ES-I3 (cell line): ENCODE results near the gene CTTN.
"Not testable (repeated sequence)": the region's sequence is repeated elsewhere in the genome, so short reads cannot be mapped to it uniquely, and the experiment has no call there.

Experiments used
- H3K36me3 ChIP-seq: 2 replicates; pipeline ENCODE4 v1.6.1; 2013; ENCODE audit warnings: mild to moderate bottlenecking, low read length, control low read depth, moderate library complexity; ENCODE audit not compliant: insufficient read depth
- H3K4me1 ChIP-seq: 2 replicates; pipeline ENCODE4 v1.6.1; 2013; ENCODE audit warnings: mild to moderate bottlenecking, control low read depth, low read length; ENCODE audit not compliant: insufficient read depth
- H3K9ac ChIP-seq: 2 replicates; pipeline ENCODE4 v1.6.1; 2013; ENCODE audit warnings: low read depth, mild to moderate bottlenecking, low read length, moderate library complexity
- H3K9me3 ChIP-seq: 2 replicates; pipeline ENCODE4 v1.6.1; 2013; ENCODE audit warnings: mild to moderate bottlenecking, low read length, moderate library complexity; ENCODE audit not compliant: control insufficient read depth, insufficient read depth

Gene CTTN

DNA sequence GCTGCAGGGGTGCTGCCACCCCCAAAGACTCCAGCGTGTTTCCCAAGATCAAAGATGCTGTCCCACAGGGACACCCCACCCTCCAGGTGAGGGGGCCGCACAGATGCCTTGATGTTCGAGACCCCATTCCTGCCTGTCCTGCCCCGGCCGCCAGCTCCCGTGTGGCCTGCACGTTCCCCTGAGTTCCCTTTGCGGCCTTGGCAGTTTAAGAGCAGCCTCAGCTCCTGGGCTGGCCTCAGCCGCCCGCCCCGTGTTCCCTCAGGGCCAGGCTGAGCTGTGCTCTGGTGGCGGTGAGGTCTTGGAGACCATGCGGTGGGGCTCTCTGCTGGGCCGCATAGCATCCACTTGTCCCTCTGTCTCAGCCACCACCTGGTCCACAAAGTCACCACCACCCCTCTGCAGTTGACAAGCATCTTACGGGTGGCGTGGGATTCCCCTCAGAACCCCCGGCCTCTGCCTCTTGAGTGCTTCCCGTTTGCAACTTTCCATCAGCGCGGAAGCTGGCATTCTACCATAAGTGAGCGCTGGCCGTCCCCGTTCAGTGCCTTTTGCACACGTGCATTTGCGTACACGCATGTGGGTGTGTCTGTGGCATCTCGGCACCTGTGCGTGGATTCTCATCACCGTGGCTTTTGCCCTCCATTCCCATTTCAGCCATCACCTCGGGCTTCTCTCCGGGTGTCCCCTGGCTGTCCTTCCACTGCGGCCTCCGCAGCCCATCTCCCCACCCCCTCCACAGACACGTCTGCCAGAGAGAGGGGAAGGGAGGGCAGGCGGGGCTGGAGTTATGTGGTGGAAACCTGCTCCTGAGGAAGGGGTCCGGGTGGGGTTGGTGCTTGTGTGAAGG is 35.9 kb downstream of the CTTN start:
- Histone ChIP-seq H3K9me3 (no peaks in the 10 kb centered on the region), H3K4me1 (no peaks in the 10 kb centered on the region), H3K9ac (no peak overlapping the region), H3K36me3 (peaks cover 32% of the 10 kb centered on the region)

DNA sequence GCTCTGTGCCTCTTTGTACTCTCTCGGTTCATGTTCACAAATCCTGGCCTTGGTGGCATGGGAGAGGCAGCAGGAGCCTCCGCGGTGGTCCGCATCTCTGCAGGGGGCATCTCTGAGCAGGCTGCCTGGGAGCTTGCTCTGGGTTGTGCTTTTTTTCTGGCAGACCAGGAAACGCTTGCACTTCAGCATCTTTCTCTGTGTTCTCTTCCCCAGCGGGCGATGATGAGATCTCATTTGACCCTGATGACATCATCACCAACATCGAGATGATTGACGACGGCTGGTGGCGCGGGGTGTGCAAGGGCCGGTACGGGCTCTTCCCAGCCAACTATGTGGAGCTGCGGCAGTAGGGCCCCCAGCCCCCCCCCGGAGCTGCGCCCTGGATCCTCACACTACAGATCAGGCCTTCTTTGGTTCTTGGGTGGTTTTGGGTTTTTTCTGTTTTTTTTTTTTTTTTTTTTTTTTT is 36.5 kb downstream of the CTTN start:
- H3K36me3 ChIP-seq: peaks cover 31% of the 10 kb centered on the region

DNA sequence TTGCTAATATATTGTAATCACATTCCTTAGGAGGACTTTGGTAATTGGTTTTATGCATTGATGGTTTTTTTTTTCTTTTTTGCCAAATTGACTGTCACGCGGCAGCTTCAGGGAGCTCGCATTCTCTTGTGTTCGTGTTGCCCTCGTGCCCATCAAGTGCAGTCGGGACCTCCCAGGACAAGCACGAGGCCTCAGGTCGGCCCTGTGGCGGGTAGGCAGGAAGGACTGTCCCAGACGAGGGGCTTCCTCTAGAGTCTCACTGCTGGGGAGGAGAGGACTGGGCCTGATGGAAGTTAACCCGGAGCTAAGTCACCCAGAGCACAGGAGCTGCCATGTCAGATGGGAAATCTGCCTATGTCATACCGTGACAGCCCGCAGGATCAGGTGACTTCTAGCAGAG is 37.0 kb downstream of the CTTN start:
- H3K4me1 ChIP-seq: no peaks in the 10 kb centered on the region
- H3K36me3 ChIP-seq: peaks cover 31% of the 10 kb centered on the region
- no peak overlapping the region for H3K9ac ChIP-seq
- H3K9me3 ChIP-seq: no peaks in the 10 kb centered on the region

More for the DNA sequence above, 36.5 kb downstream of the CTTN start:
- Histone ChIP-seq H3K9me3 (no peaks in the 10 kb centered on the region), H3K4me1 (no peaks in the 10 kb centered on the region), H3K9ac (no peak overlapping the region)

DNA sequence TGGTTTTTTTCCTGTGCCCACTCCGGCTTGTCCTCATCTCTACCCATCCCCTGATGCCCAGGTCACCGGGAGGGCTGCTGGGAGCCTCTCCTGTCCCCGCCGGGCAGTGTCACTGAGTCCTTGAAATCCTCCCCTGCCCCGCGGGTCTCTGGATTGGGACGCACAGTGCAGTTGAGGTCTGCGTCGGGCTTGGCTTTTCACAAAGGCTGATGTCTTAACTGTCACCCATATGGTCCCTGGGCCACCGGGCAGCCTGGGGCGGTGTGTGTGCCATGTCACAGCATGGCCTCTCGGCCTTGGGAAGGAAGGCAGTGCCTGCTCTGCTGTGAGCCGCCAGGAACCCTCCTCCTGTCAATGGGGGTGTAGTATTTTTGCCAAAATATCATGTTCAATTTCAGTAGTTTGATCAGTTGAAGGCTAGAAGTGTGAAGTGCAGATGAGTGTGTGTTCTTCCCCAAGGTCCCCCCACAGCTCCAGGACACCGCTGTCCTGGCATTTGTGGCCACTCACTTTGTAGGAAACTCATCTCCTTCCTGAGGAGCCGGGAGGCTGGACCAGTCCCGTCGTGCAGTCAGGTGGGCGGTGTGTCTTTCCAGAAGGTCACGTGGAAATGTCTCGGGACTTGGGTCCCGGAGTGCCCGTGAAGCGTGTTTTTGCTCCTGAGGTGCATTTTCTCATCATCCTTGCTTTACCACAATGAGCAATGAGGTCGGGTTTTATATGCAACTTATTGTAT is 37.6 kb downstream of the CTTN start:
- H3K9me3 ChIP-seq: no peaks in the 10 kb centered on the region
- no peaks in the 10 kb centered on the region for H3K4me1 ChIP-seq
- peaks cover 26% of the 10 kb centered on the region for H3K36me3 ChIP-seq

DNA sequence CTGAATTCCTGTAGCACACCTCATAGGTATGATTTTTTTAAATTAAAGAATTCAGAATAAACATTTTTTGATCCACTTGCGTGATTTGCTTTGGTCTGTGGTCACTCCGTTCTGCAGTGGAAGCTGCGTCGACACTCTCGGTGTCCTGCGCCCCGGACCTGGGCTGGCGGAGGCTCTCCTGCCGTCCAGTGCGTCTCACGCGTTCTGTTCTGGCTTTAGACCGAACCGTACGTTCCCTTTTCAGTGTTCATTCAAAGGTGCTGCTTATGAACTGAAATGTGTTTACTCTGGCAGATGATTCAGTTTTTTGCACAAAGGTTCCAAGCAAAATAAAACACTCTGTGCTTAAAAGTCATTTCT is 38.2 kb downstream of the CTTN start:
- H3K9me3 ChIP-seq: no peaks in the 10 kb centered on the region
- H3K9ac ChIP-seq: no peak overlapping the region
- peaks cover 21% of the 10 kb centered on the region for H3K36me3 ChIP-seq
- H3K4me1 ChIP-seq: no peaks in the 10 kb centered on the region

More for the DNA sequence above, 37.6 kb downstream of the CTTN start:
- H3K9ac ChIP-seq: no peak overlapping the region

DNA sequence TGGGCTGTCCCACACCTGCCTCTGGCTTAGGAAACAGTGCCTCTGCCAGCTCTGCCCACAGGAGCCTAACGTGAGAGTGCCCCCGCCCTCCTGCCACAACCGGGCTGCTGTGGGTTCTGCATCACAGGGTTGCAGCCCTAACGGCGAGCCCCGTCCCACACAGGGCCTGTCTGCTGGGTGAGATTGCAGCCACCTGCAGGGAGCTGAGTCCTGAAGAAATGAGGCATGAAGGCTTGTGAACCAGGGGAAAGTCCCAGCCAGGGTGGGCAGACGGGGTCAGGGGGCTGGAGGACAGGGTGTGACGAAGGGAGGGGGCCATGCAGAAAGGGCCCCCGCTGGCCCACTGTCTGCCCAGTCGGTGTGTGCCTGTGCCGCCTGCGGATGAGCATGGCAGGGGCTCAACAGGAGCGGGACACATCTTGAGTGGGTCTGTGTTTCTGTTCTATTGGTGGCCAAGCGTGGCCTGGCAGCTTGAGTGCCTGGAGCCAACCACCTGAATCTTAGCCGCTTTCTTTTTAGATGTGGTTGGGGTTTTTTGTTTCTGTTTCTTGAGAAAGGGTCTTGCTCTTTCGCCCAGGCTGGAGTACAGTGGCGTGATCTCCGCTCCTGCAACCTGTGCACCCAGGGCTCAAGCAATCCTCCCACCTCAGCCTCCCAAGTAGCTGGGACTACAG is 38.9 kb downstream of the CTTN start:
- H3K9ac ChIP-seq: no peak overlapping the region
- peaks cover 18% of the 10 kb centered on the region for H3K36me3 ChIP-seq

DNA sequence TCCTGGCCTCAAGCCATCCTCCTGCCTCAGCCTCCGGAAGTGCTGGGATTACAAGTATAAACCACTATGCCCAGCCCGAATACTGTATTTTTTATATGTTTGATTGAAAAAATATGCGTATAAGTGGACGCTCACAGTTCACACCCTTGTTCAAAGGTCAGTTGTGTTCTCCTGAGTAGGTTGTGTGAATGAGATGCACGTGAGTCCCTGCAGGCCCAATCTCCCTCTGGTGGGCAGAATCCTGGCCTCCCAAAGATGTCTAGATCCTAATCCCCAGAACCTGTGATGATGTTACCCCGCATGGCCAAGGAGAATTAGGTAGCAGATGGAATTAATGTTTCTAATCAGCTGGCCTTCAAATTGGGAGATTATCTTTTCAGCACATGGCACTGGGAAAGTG is 41.9 kb downstream of the CTTN start:
- Histone ChIP-seq H3K4me1 (no peaks in the 10 kb centered on the region; the same call in 1 of the 2 replicates), H3K9me3 (no peaks in the 10 kb centered on the region), H3K9ac (no peak overlapping the region), H3K36me3 (peaks cover 11% of the 10 kb centered on the region)

More for the DNA sequence above, 38.9 kb downstream of the CTTN start:
- H3K4me1 ChIP-seq: no peaks in the 10 kb centered on the region; the same call in 1 of the 2 replicates
- no peaks in the 10 kb centered on the region for H3K9me3 ChIP-seq

DNA sequence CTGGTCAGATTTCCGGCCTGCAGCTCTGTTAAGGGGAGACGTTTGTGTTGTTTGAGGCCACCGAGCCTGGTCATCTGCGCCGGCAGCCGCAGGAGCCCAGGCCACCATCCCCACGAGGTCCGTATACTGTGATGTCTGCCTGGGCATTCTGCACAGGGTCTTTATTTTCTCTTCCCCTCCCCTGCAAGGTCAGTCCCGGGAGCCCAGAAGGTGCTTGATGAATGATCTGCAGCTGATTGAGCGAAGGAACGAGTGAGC is 45.4 kb downstream of the CTTN start:
- no peaks in the 10 kb centered on the region for H3K36me3 ChIP-seq
- H3K4me1 ChIP-seq: no peaks in the 10 kb centered on the region; the same call in 1 of the 2 replicates

DNA sequence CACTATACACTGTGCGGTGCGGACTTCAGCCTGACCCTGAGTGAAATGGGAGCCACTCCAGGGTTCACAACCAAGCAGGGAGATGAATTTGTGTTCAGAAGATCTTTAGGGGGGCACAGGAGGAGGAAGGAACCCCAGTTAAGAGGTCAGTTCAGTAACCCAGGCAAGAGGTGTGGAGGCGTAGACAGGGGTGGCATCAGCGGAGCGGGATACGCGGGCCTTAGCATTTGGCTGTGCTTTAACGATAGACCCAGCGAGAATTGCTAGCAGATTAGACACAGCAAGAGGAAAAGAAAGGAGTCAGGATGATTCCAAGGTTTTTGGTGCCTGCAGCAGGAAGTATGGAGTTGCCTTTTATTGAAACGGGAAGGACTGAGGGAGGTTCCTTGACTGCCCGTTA is 46.8 kb downstream of the CTTN start:
- H3K9ac ChIP-seq: no peak overlapping the region
- no peaks in the 10 kb centered on the region for H3K36me3 ChIP-seq
- no peaks in the 10 kb centered on the region; the same call in 1 of the 2 replicates for H3K4me1 ChIP-seq
- peaks cover 6% of the 10 kb centered on the region; the same call in 1 of the 2 replicates for H3K9me3 ChIP-seq

More for the DNA sequence above, 45.4 kb downstream of the CTTN start:
- Histone ChIP-seq H3K9ac (no peak overlapping the region), H3K9me3 (no peaks in the 10 kb centered on the region)

DNA sequence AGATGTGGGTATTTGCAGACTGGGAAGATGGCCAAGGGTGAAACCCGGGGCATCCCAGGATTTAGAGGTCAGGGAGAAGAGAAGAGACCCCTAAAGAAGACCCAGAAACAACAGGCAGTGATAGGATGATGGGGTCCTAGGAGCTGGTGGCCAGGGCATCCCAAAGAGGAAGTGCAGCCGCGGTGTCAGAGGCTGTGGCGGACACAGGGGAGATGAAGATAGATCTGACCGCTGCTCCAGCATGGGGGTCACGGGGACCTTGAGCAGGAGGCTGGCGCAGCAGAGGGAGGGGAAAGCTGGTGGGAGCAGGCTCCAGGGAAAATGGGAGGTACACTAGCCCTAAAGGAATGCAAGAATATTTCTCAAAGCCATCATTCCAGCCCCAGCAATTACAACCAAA is 47.3 kb downstream of the CTTN start:
- Histone ChIP-seq H3K9ac (no peak overlapping the region), H3K36me3 (no peaks in the 10 kb centered on the region), H3K9me3 (peaks cover 6% of the 10 kb centered on the region; the same call in 1 of the 2 replicates), H3K4me1 (no peaks in the 10 kb centered on the region; the same call in 1 of the 2 replicates)

DNA sequence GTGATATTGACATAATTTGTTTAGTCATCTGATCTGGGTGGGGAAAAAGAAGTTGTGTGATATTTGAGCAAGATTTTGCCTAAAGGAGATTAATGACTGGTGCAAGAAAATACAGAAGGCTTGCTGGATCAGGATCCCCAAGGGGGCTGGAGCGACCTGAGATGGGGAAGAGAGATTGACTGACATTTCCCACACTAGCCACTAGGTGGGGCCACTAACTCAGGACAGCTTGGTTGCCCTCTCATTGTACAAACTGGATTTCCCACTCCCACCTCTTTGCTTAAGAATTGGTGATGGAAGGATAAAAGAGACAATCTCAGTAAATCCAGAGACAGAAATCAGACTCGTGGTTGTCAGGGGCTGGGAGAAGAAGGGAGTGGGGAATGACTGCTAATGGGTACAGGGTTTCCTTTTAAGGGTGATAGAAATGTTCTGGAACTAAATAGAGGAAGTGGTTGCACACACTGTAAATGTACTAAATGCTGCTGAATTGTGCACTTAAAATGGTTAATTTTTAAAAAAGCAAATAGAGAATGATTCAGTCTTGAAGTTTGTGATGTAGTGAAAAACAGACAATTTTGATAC is 50.7 kb downstream of the CTTN start:
- H3K4me1 ChIP-seq: no peaks in the 10 kb centered on the region
- H3K9me3 ChIP-seq: peaks cover 6% of the 10 kb centered on the region; the same call in 1 of the 2 replicates
- H3K9ac ChIP-seq: no peak overlapping the region
- no peaks in the 10 kb centered on the region for H3K36me3 ChIP-seq

DNA sequence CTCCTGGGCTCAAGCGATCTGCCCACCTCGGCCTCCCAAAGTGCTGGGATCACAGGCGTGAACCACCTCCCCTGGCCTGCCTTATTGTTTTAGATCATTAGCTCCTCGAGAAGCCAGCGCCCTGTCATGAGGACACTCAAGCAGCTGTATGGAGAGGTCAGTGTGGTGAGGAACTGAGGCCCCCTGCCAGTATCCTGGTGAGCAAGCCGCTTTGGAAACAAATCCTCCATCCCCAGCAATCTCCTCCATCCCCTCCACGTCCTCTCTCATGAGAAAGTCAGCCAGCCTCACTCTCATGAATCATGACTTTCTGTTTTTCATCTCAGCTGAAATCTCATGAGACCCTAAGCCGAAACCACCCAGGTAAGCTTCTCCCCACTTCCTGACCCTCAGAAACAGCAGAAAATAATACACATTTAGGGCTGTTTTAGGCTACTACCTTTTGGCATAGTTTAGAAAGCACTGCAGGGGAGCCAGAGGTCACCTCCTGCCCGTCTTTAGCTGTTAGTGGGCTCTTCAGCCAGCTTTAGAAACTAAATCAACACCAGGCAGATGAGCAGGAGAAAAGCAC is 56.0 kb downstream of the CTTN start:
- H3K9me3 ChIP-seq: peaks cover 3% of the 10 kb centered on the region; the same call in 1 of the 2 replicates
- H3K4me1 ChIP-seq: 0 out of 2 replicates have a peak, but pooled peaks cover 5% of the 10 kb centered on the region
- no peaks in the 10 kb centered on the region for H3K36me3 ChIP-seq
- no peak overlapping the region for H3K9ac ChIP-seq

DNA sequence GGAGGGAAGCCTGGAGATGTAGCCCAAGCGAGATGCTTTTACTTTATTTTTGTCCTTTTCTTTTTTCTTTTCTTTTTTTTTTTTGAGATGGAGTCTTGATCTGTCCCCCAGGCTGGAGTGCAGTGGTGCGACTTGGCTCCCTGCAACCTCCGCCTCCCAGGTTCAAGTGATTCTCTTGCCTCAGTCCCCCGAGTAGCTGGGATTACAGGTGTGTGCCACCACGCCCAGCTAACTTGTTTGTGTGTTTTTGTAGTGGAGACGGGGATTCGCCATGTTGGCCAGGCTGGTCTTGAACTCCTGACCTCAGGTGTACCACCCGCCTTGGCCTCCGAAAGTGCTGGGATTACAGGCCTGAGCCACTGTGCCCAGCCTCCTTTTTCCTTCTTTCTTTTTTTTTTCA is 56.5 kb downstream of the CTTN start:
- not testable (repeated sequence) for H3K9me3 ChIP-seq, H3K4me1 ChIP-seq, H3K9ac ChIP-seq, H3K36me3 ChIP-seq

DNA sequence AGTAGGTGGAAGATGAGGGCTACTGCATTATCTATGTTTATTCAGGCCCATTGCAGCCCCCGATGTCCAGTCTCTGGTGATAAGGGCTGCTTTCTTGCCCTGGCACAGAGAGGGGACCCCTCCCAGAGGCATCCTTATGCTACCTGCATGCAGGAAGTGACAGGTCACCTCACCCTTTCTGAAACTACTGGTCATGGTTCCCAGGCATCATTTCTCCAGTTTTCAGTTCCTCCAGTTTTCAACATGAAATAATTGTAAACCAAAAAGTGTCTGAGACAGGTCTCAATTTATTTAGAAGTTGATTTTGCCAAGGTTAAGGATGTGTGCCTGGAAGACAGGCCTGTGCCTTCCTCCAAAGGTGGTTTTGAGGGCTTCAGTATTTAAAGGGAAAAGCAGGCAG is 57.0 kb downstream of the CTTN start:
- Histone ChIP-seq H3K9me3 (no peaks in the 10 kb centered on the region; the same call in 1 of the 2 replicates), H3K9ac (no peak overlapping the region), H3K36me3 (no peaks in the 10 kb centered on the region), H3K4me1 (0 out of 2 replicates have a peak, but pooled peaks cover 5% of the 10 kb centered on the region)
